Posterior cingulate gyrus (tissue), 11 donors: ENCODE data around the gene CAMK1D.

Experiments used
- DNase-seq, 10 donors: peaks; one replicate each; pipeline versions ENCODE4 v3.0.0 to v3.0.0-alpha.2; 2020 to 2021; ENCODE audit warnings: mixed read lengths in 3 of 10
- intact Hi-C: fragments of 100-400 bp; cut with DNase I; formaldehyde crosslinking; loops from one replicate; pipeline ENCODE4 v1.15.1; 2023

CAMK1D gene

GRCh38 chr10:12602521-12602920 lies 253.2 kb downstream of the CAMK1D start:
- intact Hi-C loops = loop anchor here (10.0 kb wide), 1 partner anchor 258 kb away; the partner anchor contains the start of gene CAMK1D
- DNase-seq = no peak

GRCh38 chr10:12603766-12604470 lies 254.6 kb downstream of the CAMK1D start:
- intact Hi-C loops = loop anchor here (10.0 kb wide), 1 partner anchor 259 kb away; the partner anchor contains the start of gene CAMK1D
- no peak for DNase-seq

- peak in 9 of 10 donors; percentile 32 to 86 (median 45) for DNase-seq
- intact Hi-C loops = loop anchor here (10.0 kb wide), 1 partner anchor 261 kb away; the partner anchor contains the start of gene CAMK1D
Measured at GRCh38 chr10:12605580-12606405, 256.4 kb downstream of the CAMK1D start.

GRCh38 chr10:12606461-12606860 lies 257.1 kb downstream of the CAMK1D start:
- intact Hi-C loops = loop anchor here (10.0 kb wide), 1 partner anchor 262 kb away; the partner anchor contains the start of gene CAMK1D
- DNase-seq = no peak

GRCh38 chr10:12608761-12609160 lies 259.4 kb downstream of the CAMK1D start:
- DNase-seq = peak in 1 of 10 donors; percentile 53
- intact Hi-C loops = loop anchor here (10.0 kb wide), 1 partner anchor 264 kb away; the partner anchor contains the start of gene CAMK1D

- DNase-seq = peak in 1 of 10 donors; percentile 22
- intact Hi-C loops = loop anchor here (10.0 kb wide), 1 partner anchor 265 kb away; the partner anchor contains the start of gene CAMK1D
Measured at GRCh38 chr10:12609435-12609834, 260.1 kb downstream of the CAMK1D start.

GRCh38 chr10:12613136-12613535 lies 263.8 kb downstream of the CAMK1D start:
- intact Hi-C loops = no loop called here
- no peak for DNase-seq

GRCh38 chr10:12614177-12614995 lies 265.0 kb downstream of the CAMK1D start:
- intact Hi-C loops = no loop called here
- DNase-seq = no peak

- DNase-seq = no peak
- intact Hi-C loops = no loop called here
Measured at GRCh38 chr10:12615296-12616220, 266.2 kb downstream of the CAMK1D start.

- DNase-seq = peak in 1 of 10 donors; percentile 38
- intact Hi-C loops = no loop called here
Measured at GRCh38 chr10:12617191-12618175, 268.1 kb downstream of the CAMK1D start.

GRCh38 chr10:12622016-12622415 lies 272.7 kb downstream of the CAMK1D start:
- intact Hi-C loops = no loop called here
- no peak for DNase-seq

- DNase-seq = no peak
- intact Hi-C loops = no loop called here
Measured at GRCh38 chr10:12622691-12623090, 273.3 kb downstream of the CAMK1D start.

GRCh38 chr10:12625393-12626023 lies 276.2 kb downstream of the CAMK1D start:
- no peak for DNase-seq
- intact Hi-C loops = no loop called here

GRCh38 chr10:12628153-12628552 lies 278.8 kb downstream of the CAMK1D start:
- no peak for DNase-seq
- intact Hi-C loops = no loop called here

GRCh38 chr10:12628964-12629766 lies 279.8 kb downstream of the CAMK1D start:
- intact Hi-C loops = no loop called here
- DNase-seq = no peak

GRCh38 chr10:12629767-12630165 lies 280.4 kb downstream of the CAMK1D start:
- intact Hi-C loops = no loop called here
- DNase-seq = no peak

- no peak for DNase-seq
- intact Hi-C loops = no loop called here
Measured at GRCh38 chr10:12631216-12631615, 281.9 kb downstream of the CAMK1D start.
